Osteocyte (in vitro differentiated cells): ENCODE measurements around the gene PCGF1. TPM values are rescaled to one million over a fixed set of nuclear protein-coding genes. Genes with fewer than 3 reads are reported as not detected.

ENCODE experiments used
- DNase-seq: peaks from one replicate; pipeline ENCODE4 v3.0.0; 2021; ENCODE audit warnings: mixed read lengths; ENCODE audit not compliant: unreplicated experiment; ENCODE audit errors: extremely low spot score
- H3K27ac Mint-ChIP-seq: one replicate; pipeline ENCODE4 v1.8.0; 2021; ENCODE audit warnings: mild to moderate bottlenecking, mixed read lengths; ENCODE audit not compliant: unreplicated experiment
- H3K27me3 Mint-ChIP-seq: one replicate; pipeline ENCODE4 v1.8.0; 2021; ENCODE audit warnings: mixed read lengths; ENCODE audit not compliant: unreplicated experiment
- H3K36me3 Mint-ChIP-seq: one replicate; pipeline ENCODE4 v1.8.0; 2021; ENCODE audit warnings: mixed read lengths; ENCODE audit not compliant: unreplicated experiment
- H3K4me1 Mint-ChIP-seq: one replicate; pipeline ENCODE4 v1.8.0; 2021; ENCODE audit warnings: mixed read lengths; ENCODE audit not compliant: unreplicated experiment
- H3K4me3 Mint-ChIP-seq: one replicate; pipeline ENCODE4 v1.8.0; 2021; ENCODE audit warnings: mild to moderate bottlenecking, moderate library complexity, mixed read lengths; ENCODE audit not compliant: unreplicated experiment
- H3K9me3 Mint-ChIP-seq: one replicate; pipeline ENCODE4 v1.8.0; 2021; ENCODE audit warnings: mixed read lengths; ENCODE audit not compliant: unreplicated experiment
- CTCF ChIP-seq: fragments of 200-600 bp; sonication (generic); IDR thresholded peaks from 2 replicates; pipeline ENCODE4 v1.5.0; 2021; ENCODE audit warnings: antibody characterized with exemption, mild to moderate bottlenecking, moderate library complexity
- total RNA-seq: library from RNA; stranded (reverse); gene quantifications from 2 replicates; pipeline ENCODE4 v1.2.1, GENCODE V29; 2021

Gene PCGF1
- total RNA-seq, 1 donor from 2014 or later: 32.5 TPM

DNA sequence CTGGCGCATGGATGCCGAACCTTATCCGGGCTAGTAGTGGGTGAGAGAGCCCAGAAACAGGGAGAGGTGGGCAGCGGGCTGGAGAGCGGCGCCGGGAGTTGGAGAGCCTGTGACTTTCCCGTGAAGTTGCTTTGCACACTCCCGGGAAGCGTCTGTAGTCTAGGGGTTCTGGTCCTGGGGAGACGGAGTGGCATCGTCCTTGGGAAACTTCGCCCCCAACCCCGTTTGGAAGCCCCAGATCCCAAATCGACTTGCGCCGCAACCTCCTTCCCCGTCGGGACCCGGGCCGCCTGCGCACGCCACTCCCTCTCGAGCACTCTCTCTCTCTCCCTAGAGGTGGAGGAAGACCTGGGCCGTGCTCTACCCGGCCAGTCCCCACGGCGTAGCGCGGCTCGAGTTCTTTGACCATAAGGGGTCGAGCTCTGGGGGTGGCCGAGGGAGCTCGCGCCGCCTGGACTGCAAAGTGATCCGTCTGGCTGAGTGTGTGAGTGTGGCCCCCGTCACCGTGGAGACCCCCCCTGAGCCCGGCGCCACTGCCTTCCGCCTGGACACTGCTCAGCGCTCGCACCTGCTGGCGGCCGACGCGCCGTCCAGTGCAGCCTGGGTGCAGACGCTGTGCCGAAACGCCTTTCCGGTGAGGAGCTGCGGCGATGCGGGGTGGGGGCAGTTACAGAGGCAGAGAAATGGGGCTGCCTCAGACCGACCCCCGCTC lies 47.5 kb upstream of the PCGF1 start:
- H3K4me1 Mint-ChIP-seq: peaks cover 38% of the 10 kb centered on the region
- no peaks in the 10 kb centered on the region for H3K9me3 Mint-ChIP-seq
- H3K36me3 Mint-ChIP-seq: peaks cover 6% of the 10 kb centered on the region
- peak overlapping the region; percentile 79 for H3K27ac Mint-ChIP-seq
- no peaks in the 10 kb centered on the region for H3K27me3 Mint-ChIP-seq
- DNase-seq: no peak
- H3K4me3 Mint-ChIP-seq: peak overlapping the region; percentile 80
- TF ChIP-seq CTCF: no peak

DNA sequence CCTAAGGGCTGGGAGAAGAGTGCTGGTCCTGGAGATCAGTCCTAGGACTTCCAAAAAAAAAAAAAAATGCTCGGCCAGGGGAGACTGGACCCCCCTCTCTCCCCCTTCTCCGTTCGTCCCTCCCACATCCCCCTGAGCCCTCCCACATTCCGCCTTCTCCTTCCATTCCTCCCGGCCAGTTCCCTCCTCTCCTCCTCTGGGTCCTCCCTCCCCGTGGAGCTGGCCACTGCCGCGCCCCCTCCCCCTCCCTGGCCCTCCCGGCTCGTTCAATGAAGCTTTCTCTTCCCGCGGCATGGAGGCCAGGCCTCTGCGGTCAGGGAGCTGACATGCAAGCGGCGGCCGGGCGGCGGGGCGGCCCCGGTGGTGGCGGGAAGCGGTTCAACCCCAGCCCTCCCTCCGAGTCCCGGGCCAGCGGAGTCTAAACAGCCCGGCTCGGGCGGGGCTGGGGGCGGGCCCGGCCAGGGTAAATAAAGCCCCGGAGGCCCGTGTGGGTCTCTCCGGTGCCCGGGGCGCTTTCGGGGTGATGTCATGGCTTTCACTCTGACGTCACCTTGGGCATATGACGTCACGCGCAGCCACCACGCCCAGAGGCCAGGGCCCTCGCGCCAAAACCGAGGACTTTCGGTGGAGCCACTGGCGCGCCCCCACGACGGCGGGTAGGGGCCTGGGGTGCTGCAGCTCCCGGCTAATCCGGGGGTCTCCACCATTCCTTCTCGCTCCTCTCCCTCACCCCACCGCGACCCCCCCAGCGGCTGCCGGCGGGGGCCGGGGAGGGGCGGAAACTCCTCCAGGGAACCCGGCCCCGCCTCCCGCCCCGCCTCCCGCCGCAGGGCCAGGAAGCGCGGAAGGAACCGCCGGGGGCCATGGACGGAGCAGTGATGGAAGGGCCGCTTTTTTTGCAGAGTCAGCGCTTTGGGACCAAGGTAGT lies 46.7 kb upstream of the PCGF1 start, which contains the start of the genes DOK1 and LOXL3:
Gene DOK1 (plus strand): TSS at position 829 of the 928 bp plus-strand sequence. CDS start 35 bp downstream, at position 864.
Gene LOXL3 (minus strand): TSS at position 51 of the 928 bp plus-strand sequence. CDS start 1,308 bp downstream, outside the sequence.
- Mint-ChIP-seq H3K4me3 (peak within 1 kb of the TSS; percentile 91), H3K4me1 (peaks cover 45% of the 10 kb centered on the region), H3K36me3 (peaks cover 9% of the 10 kb centered on the region), H3K9me3 (no peaks in the 10 kb centered on the region), H3K27ac (peak within 1 kb of the TSS; percentile 95), H3K27me3 (no peaks in the 10 kb centered on the region)
- peak; percentile 94 for DNase-seq
- no peak for TF ChIP-seq CTCF

- no peak for TF ChIP-seq CTCF
- Mint-ChIP-seq H3K9me3 (no peaks in the 10 kb centered on the region), H3K36me3 (peaks cover 9% of the 10 kb centered on the region), H3K4me3 (peak overlapping the region; percentile 91), H3K4me1 (peaks cover 49% of the 10 kb centered on the region), H3K27me3 (no peaks in the 10 kb centered on the region), H3K27ac (peak overlapping the region; percentile 95)
- DNase-seq: no peak
Measured at GRCh38 chr2:74552914-74553811, 45.7 kb upstream of the PCGF1 start.

DNA sequence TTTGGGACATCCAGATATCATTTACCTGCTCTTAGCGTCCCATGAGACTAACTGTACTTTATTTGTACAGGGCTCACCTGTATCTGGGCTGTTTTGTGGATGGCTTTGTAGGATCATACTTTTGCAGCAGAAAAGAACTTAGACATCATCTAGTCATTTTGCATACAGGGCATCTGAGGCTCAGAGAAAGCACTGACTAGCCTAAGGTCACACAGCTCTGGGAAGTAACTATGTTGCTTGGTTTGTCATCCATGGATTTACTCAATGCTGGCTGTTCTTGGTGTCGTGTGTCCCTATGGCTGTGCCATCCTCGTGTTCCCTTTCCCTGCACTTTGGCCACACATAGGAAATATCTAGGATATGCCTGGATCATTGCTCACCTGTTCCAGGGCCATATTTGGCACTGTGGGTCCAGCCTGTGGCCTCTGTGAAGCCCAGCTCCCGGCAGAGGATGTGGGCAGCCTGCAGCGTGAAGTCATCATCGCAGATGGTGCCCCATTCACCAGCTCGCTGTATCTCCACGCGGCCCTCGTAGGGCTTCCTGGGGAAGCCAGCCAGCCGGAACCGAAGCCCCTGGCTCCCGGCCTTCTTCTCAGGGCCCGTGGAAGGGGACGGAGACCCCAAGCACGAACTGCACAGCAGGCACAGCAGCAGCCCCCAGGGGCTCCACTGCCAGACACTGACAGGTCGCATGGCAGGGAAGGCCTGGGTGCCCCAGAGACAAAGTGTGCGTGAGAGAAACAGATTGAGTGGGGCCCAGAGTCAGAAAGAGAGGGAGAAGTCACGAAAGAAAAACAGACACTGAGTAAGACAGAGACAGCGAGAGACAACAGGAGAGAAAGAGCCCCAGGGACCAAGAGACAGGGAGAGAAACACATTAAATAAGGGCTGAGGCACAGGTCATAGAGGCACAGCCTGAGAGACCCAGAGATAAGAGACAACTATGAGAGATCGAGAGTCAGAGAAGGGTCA lies 44.7 kb upstream of the PCGF1 start:
- no peaks in the 10 kb centered on the region for H3K9me3 Mint-ChIP-seq
- H3K27ac Mint-ChIP-seq: peak overlapping the region; percentile 95
- DNase-seq: no peak
- peaks cover 9% of the 10 kb centered on the region for H3K36me3 Mint-ChIP-seq
- TF ChIP-seq CTCF: no peak
- H3K4me1 Mint-ChIP-seq: peaks cover 54% of the 10 kb centered on the region
- peak overlapping the region; percentile 91 for H3K4me3 Mint-ChIP-seq
- H3K27me3 Mint-ChIP-seq: no peaks in the 10 kb centered on the region
